NB4 (cell line): ENCODE results near the gene NPR2.

Source experiments
- MYC ChIP-seq: IDR thresholded peaks from 2 replicates; pipeline ENCODE4 v1.6.1; 2011; ENCODE audit warnings: low read depth, low read length
- POLR2A ChIP-seq: IDR thresholded peaks from 2 replicates; pipeline ENCODE4 v1.6.1; 2011; ENCODE audit warnings: mild to moderate bottlenecking; ENCODE audit not compliant: insufficient read length; ENCODE audit errors: extremely low read depth
- TF ChIP-seq, protein P1 (sequence below): IDR thresholded peaks from one replicate; pipeline ENCODE4 v1.5.1; 2012; ENCODE audit warnings: low read depth, low read length
- TF ChIP-seq, protein P2 (sequence below): IDR thresholded peaks from 2 replicates; pipeline ENCODE4 v1.6.1; 2011; ENCODE audit warnings: low read depth, low read length

DNA sequence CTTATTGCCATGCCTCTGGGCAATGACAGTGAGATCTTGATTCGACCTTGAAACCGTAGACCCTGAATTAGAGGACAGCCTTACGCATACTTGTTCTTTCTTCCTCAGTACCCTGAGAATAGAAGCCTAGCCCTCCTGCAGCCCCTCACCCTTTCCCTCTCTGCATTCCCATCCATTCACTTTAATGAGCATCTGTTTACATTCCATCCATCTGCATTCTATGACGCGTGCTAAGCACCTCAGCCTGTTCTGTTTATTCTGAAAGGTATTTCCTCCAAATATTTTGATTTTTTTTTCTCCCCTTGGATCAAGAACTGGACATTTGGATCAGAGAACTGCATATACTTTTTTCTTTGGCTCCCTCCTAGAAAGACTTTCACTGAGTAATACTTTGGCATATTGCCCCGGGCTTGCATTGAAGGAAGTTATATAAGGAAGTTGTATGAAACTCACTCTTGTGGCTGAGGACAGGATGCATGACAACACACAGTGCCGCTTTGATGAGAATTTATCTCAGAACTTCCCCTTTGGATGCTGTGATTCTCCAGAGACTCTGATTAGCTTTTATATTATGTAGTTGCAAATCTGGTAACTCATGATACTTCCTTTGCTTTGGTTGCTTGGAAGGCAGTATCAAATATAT, 53.4 kb downstream of the NPR2 start:
- TF ChIP-seq POLR2A (no peak), MYC (no peak)
- TF ChIP-seq, protein P1, sequence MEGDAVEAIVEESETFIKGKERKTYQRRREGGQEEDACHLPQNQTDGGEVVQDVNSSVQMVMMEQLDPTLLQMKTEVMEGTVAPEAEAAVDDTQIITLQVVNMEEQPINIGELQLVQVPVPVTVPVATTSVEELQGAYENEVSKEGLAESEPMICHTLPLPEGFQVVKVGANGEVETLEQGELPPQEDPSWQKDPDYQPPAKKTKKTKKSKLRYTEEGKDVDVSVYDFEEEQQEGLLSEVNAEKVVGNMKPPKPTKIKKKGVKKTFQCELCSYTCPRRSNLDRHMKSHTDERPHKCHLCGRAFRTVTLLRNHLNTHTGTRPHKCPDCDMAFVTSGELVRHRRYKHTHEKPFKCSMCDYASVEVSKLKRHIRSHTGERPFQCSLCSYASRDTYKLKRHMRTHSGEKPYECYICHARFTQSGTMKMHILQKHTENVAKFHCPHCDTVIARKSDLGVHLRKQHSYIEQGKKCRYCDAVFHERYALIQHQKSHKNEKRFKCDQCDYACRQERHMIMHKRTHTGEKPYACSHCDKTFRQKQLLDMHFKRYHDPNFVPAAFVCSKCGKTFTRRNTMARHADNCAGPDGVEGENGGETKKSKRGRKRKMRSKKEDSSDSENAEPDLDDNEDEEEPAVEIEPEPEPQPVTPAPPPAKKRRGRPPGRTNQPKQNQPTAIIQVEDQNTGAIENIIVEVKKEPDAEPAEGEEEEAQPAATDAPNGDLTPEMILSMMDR, result no peak
- TF ChIP-seq, protein P2, sequence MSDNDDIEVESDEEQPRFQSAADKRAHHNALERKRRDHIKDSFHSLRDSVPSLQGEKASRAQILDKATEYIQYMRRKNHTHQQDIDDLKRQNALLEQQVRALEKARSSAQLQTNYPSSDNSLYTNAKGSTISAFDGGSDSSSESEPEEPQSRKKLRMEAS, result no peak
